Measurements from ENCODE around the gene CAPN15.

Gene CAPN15

DNA sequence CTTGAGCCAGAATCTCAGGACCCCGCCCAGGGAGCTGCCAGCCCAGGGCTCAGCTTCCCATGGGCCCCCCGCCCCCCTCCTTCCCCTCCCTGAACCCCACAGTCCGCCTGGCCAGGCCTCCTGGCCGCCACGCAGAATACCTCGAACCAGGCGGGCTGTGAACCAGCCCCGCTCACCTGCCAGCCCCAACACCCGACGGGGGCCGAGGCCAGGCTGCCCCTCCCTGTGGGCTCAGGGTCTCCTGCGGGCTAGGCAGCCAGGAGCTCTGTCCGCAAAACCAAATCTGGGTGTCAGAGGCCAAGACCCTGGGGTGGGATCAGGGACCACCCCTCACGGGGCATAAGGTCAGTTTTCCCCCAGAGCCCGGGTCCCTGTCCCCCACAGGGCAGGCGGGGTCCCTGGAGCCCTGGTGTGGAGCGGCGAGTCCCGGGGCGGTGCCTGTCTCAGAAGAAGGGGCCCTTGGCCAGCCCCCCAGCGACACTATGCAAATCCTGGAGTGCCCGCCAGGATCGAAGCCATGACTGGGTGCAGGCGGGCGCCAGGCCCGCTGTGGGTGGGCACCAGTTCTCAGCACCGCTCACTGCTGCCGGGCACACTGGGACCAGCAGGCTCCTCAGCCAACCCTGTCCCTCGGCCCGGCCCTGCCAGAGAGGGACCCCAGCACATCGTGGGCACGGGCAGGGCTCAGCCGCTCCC, 26.2 kb downstream of the CAPN15 start:
- no peak for ATAC-seq
- TF ChIP-seq ZNF565 (CRISPR knock-in tag; conservative IDR thresholded peaks at IDR 0.05; ENCODE audit: low read depth): no peak

DNA sequence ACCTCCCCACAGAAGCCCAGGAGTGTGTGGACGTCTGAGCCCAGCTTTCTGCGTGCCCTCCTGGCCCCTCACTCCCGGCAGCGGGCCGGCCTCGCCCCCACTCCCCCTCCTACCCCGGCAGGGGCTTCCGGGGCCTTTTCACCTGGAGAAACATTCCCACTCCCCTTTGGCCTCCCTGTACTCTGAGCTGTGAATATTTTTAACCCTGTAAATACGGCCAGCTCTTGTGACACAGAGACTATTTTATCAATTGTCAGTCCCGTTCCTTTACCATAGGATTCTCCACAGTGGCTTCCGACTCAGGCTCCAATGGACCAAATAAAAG, 26.7 kb downstream of the CAPN15 start:
- ATAC-seq: no peak
- TF ChIP-seq TOX (CRISPR knock-in tag; IDR thresholded peaks at IDR 0.05; ENCODE audit: borderline replicate concordance) (no peak), ZFP30 (CRISPR knock-in tag; IDR thresholded peaks at IDR 0.05) (no peak), OSR1 (CRISPR knock-in tag; IDR thresholded peaks at IDR 0.05) (no peak), ESRRG (CRISPR knock-in tag; IDR thresholded peaks at IDR 0.05) (no peak), RARB (CRISPR knock-in tag; IDR thresholded peaks at IDR 0.05) (no peak), ZFP3 (CRISPR knock-in tag; IDR thresholded peaks at IDR 0.05) (no peak), ZNF70 (CRISPR knock-in tag; IDR thresholded peaks at IDR 0.05) (no peak), BACH2 (CRISPR knock-in tag; IDR thresholded peaks at IDR 0.05; ENCODE audit: borderline replicate concordance) (no peak), ISL1 (CRISPR knock-in tag; IDR thresholded peaks at IDR 0.05) (no peak), ZNF8 (CRISPR knock-in tag; IDR thresholded peaks at IDR 0.05) (no peak), SNAI2 (CRISPR knock-in tag; IDR thresholded peaks at IDR 0.05) (no peak), ARNTL (CRISPR knock-in tag; IDR thresholded peaks at IDR 0.05; ENCODE audit: borderline replicate concordance, low read depth) (no peak), PPARA (CRISPR knock-in tag; IDR thresholded peaks at IDR 0.05; ENCODE audit: borderline replicate concordance) (no peak), CSDC2 (CRISPR knock-in tag; IDR thresholded peaks at IDR 0.05) (no peak)
- TF ChIP-seq, protein P1, sequence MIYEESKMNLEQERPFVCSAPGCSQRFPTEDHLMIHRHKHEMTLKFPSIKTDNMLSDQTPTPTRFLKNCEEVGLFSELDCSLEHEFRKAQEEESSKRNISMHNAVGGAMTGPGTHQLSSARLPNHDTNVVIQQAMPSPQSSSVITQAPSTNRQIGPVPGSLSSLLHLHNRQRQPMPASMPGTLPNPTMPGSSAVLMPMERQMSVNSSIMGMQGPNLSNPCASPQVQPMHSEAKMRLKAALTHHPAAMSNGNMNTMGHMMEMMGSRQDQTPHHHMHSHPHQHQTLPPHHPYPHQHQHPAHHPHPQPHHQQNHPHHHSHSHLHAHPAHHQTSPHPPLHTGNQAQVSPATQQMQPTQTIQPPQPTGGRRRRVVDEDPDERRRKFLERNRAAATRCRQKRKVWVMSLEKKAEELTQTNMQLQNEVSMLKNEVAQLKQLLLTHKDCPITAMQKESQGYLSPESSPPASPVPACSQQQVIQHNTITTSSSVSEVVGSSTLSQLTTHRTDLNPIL (CRISPR knock-in tag; IDR thresholded peaks at IDR 0.05; ENCODE audit: low read depth): no peak
- TF ChIP-seq, protein P2, sequence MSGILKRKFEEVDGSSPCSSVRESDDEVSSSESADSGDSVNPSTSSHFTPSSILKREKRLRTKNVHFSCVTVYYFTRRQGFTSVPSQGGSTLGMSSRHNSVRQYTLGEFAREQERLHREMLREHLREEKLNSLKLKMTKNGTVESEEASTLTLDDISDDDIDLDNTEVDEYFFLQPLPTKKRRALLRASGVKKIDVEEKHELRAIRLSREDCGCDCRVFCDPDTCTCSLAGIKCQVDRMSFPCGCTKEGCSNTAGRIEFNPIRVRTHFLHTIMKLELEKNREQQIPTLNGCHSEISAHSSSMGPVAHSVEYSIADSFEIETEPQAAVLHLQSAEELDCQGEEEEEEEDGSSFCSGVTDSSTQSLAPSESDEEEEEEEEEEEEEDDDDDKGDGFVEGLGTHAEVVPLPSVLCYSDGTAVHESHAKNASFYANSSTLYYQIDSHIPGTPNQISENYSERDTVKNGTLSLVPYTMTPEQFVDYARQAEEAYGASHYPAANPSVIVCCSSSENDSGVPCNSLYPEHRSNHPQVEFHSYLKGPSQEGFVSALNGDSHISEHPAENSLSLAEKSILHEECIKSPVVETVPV (CRISPR knock-in tag; IDR thresholded peaks at IDR 0.05): no peak
- TF ChIP-seq, protein P3, sequence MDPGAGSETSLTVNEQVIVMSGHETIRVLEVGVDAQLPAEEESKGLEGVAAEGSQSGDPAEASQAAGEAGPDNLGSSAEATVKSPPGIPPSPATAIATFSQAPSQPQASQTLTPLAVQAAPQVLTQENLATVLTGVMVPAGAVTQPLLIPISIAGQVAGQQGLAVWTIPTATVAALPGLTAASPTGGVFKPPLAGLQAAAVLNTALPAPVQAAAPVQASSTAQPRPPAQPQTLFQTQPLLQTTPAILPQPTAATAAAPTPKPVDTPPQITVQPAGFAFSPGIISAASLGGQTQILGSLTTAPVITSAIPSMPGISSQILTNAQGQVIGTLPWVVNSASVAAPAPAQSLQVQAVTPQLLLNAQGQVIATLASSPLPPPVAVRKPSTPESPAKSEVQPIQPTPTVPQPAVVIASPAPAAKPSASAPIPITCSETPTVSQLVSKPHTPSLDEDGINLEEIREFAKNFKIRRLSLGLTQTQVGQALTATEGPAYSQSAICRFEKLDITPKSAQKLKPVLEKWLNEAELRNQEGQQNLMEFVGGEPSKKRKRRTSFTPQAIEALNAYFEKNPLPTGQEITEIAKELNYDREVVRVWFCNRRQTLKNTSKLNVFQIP (CRISPR knock-in tag; IDR thresholded peaks at IDR 0.05; ENCODE audit: borderline replicate concordance, low read depth): no peak
- TF ChIP-seq, protein P4, sequence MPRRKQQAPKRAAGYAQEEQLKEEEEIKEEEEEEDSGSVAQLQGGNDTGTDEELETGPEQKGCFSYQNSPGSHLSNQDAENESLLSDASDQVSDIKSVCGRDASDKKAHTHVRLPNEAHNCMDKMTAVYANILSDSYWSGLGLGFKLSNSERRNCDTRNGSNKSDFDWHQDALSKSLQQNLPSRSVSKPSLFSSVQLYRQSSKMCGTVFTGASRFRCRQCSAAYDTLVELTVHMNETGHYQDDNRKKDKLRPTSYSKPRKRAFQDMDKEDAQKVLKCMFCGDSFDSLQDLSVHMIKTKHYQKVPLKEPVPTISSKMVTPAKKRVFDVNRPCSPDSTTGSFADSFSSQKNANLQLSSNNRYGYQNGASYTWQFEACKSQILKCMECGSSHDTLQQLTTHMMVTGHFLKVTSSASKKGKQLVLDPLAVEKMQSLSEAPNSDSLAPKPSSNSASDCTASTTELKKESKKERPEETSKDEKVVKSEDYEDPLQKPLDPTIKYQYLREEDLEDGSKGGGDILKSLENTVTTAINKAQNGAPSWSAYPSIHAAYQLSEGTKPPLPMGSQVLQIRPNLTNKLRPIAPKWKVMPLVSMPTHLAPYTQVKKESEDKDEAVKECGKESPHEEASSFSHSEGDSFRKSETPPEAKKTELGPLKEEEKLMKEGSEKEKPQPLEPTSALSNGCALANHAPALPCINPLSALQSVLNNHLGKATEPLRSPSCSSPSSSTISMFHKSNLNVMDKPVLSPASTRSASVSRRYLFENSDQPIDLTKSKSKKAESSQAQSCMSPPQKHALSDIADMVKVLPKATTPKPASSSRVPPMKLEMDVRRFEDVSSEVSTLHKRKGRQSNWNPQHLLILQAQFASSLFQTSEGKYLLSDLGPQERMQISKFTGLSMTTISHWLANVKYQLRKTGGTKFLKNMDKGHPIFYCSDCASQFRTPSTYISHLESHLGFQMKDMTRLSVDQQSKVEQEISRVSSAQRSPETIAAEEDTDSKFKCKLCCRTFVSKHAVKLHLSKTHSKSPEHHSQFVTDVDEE (CRISPR knock-in tag; IDR thresholded peaks at IDR 0.05): no peak

DNA sequence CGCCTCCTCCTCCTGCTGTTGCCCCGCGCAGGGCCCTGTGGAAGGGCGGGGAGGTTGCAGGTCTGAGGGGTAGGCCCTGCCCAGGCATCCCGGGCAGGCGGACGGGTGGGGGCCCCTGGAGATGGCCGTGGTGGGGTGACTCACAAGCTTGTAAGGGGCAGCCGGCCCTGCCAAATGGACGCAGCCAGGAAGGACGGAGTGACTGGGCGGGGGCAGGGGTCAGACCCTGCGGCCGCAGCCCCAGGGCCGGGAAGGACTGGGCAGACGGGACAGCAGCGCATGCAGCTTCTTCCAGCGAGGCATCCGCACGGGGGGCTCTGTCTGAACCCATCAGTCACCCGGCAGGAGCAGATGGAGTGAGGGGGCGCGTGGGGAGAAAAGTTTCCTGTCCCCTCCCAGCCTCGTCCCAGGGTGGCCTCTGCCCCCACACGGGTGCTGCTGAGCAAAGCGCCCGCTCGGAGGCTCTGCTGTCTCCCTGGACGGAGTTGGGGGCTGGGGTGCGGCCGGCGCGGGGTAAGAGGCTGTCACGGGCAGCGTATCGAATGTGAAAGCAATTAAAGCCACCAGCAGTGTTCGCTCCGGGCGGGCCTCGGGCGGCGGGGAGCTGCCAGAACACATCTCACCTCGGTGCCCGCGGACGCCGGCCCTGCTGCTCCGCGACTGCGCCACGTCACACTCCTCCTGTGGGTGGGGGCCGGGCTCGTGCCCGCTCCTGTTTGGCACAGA, 27.3 kb downstream of the CAPN15 start:
- ATAC-seq: no peak; the same call in 1 of the 3 replicates
- no peak for TF ChIP-seq GLIS3 (CRISPR knock-in tag; IDR thresholded peaks at IDR 0.05)
- no peak for TF ChIP-seq BACH2 (CRISPR knock-in tag; IDR thresholded peaks at IDR 0.05; ENCODE audit: borderline replicate concordance)
- no peak for TF ChIP-seq PPARA (CRISPR knock-in tag; IDR thresholded peaks at IDR 0.05; ENCODE audit: borderline replicate concordance)
- TF ChIP-seq TOX (CRISPR knock-in tag; IDR thresholded peaks at IDR 0.05; ENCODE audit: borderline replicate concordance): no peak
- TF ChIP-seq, protein P1 (CRISPR knock-in tag; IDR thresholded peaks at IDR 0.05; ENCODE audit: low read depth): no peak
- TF ChIP-seq CSDC2 (CRISPR knock-in tag; IDR thresholded peaks at IDR 0.05): no peak
- TF ChIP-seq ZNF8 (CRISPR knock-in tag; IDR thresholded peaks at IDR 0.05): no peak
- TF ChIP-seq ZC3H10 (CRISPR knock-in tag; IDR thresholded peaks at IDR 0.05): no peak
- TF ChIP-seq TCF4 (CRISPR knock-in tag; IDR thresholded peaks at IDR 0.05; ENCODE audit: borderline replicate concordance): no peak
